ENCODE data around the gene CNTLN.
"Not testable (repeated sequence)": the region's sequence is repeated elsewhere in the genome, so short reads cannot be mapped to it uniquely, and the experiment has no call there.

CNTLN gene

GRCh38 chr9:17436854-17437253 is 302.0 kb downstream of the CNTLN start:
- no peak overlapping the region for H3K4me3 ChIP-seq (replicated peaks; ENCODE audit: low read depth, low read length)
- no peak for DNase-seq (ENCODE audit: low read depth)
- no peak for TF ChIP-seq CTCF (IDR thresholded peaks at IDR 0.05; ENCODE audit: low read length, missing control alignments)

- H3K4me3 ChIP-seq (replicated peaks; ENCODE audit: low read depth, low read length): no peak overlapping the region
- no peak for DNase-seq (ENCODE audit: low read depth)
- no peak for TF ChIP-seq CTCF (IDR thresholded peaks at IDR 0.05; ENCODE audit: low read length, missing control alignments)
Measured at GRCh38 chr9:17437813-17438212, 303.0 kb downstream of the CNTLN start.

GRCh38 chr9:17445126-17445525 is 310.3 kb downstream of the CNTLN start:
- not testable (repeated sequence) for DNase-seq (ENCODE audit: low read depth); H3K4me3 ChIP-seq (replicated peaks; ENCODE audit: low read depth, low read length)

GRCh38 chr9:17453751-17454150 is 318.9 kb downstream of the CNTLN start:
- no peak overlapping the region for H3K4me3 ChIP-seq (replicated peaks; ENCODE audit: low read depth, low read length)
- DNase-seq (ENCODE audit: low read depth): no peak
- no peak for TF ChIP-seq CTCF (IDR thresholded peaks at IDR 0.05; ENCODE audit: low read length, missing control alignments)

- no peak overlapping the region for H3K4me3 ChIP-seq (replicated peaks; ENCODE audit: low read depth, low read length)
- peak; percentile 81 for DNase-seq (ENCODE audit: low read depth)
- peak; percentile 67 for TF ChIP-seq CTCF (IDR thresholded peaks at IDR 0.05; ENCODE audit: low read length, missing control alignments)
Measured at GRCh38 chr9:17462869-17463464, 328.1 kb downstream of the CNTLN start.

- H3K4me3 ChIP-seq (replicated peaks; ENCODE audit: low read depth, low read length): no peak overlapping the region
- DNase-seq (ENCODE audit: low read depth): no peak
- no peak for TF ChIP-seq CTCF (IDR thresholded peaks at IDR 0.05; ENCODE audit: low read length, missing control alignments)
Measured at GRCh38 chr9:17470036-17470813, 335.4 kb downstream of the CNTLN start.

GRCh38 chr9:17472126-17472525 is 337.3 kb downstream of the CNTLN start:
- no peak for TF ChIP-seq CTCF (IDR thresholded peaks at IDR 0.05; ENCODE audit: low read length, missing control alignments)
- DNase-seq (ENCODE audit: low read depth): no peak

More at GRCh38 chr9:17472126-17472525, 337.3 kb downstream of the CNTLN start:
- no peak overlapping the region for H3K4me3 ChIP-seq (replicated peaks; ENCODE audit: low read depth, low read length)

All from fibroblast of pulmonary artery (primary cell).